NCI-H82 treated with DMSO at 0.1 percent for 48 hours (cell line): ENCODE results near the gene INIP.
"Not testable (repeated sequence)": the region's sequence is repeated elsewhere in the genome, so short reads cannot be mapped to it uniquely, and the experiment has no call there.

Source experiments
- DNase-seq: peaks from one replicate; lab custom pipeline; 2025; ENCODE audit not compliant: unreplicated experiment; lab: John Stamatoyannopoulos, UW

Gene INIP

DNA sequence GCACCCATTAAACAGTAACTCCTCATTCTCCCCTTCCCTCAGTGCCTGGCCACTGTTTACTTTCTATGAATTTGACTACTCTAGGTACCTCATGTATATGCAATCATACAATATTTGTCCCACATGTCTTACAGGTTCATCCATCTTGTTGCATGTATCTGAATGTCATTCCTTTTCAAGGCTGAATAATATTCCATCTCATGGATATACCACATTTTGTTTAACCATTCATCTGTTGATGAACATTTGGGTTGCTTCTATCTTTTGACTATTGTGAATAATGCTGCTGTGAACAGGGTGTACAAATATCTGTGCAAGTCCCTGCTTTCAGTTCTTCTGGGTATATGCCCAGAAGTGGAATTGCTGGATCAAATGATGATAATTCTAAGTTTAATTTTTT, 40.9 kb downstream of the INIP start:
- DNase-seq = no peak

DNA sequence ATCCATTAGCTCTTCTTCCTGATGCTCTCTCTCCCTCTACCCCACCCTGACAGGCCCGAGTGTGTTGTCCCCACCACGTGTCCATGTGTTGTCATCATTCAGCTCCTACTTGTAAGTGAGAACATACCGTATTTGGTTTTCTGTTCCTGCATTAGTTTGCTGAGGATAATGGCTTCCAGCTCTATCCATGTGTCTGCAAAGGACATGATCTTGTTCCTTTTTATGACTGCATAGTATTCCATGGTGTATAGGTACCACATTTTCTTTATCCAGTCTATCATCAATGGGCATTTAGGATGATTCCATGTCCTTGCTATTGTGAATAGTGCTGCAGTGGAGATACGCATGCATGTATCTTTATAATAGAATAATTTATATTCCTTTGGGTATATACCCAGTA, 44.7 kb downstream of the INIP start:
- DNase-seq = not testable (repeated sequence)

DNA sequence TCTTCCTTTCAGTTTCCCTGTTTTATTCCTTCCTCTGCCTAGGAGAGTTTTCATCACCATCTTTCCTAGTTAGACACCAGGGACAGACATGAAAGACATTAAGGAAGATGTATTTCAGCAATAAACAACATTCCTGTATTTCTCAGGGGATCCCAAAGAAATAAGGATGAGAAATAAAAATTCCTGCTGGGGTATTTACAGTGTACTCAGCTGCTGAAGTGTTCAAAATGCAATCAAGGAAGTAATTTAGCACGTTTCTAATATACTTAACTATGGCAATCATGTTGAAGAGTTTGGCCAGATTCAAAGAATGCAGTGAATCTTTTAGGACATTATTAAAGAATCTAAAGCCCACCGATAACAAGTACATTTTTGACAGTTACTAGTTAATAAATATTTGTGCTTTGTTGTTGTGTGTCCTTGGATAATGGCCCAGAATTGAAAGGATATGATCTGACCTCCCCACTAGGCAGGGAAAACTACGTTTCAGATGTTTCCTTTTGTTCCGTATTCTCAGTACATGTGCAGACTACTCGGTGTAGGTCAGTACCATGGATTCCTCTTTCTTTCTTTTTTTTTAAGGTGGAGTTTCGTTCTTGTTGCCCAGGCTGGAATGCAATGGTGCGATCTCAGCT, 46.8 kb downstream of the INIP start:
- DNase-seq = no peak

DNA sequence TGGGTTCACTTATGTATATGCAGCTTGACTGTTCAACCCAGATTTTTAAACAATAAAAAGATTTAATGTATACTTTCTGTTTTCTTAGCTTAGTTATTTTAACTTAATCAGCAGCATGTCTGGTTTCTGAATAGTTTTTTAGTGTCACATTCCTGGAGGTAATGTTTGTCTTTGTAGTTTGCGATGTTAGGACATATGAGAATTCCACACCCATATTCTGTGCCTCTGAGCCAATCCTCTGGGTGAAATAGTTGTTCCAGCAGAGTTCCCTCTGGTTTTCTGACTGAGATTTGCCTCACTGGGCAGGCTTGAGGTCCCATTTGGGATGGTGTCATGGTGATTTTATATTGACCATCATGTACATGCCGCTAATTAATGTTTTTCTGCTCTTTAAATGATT, 48.6 kb downstream of the INIP start:
- DNase-seq = no peak

DNA sequence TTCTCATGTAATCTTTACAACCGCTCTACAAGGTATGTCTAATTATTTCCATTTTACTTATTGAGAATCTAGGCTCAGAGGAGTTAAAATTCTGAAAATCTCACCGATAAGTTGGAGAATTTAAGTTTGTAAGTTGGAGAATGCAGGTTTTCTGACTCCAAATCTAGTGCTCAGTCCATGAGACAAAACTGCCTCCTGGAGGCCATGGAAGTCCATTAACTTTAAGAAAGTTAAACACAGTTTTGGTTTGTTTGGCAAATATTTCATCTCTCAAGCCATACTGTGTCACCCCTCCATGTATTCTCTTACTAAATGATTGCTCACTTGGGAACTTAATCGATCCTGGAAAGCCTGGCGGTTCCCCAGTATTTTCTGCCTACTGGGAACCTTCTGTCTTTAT, 52.6 kb downstream of the INIP start:
- no peak for DNase-seq

DNA sequence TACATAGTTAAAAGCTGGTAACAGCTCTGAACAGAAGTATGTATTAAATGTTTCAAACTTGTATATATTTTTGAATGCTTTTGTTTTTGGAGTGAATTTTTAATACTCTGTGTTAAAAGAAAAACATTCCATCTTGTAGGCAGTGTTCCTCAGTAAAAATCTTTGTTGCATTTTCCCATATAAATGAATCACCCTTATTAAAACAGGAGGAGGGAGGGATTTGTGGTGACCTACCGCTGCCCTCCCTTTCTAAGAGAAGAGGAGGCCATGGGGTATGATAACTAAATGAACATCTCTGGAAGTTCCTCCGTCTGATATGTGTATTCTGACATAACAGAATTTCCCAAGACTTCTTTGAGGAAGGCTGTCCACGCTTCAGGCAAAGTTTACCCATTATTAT, 53.4 kb downstream of the INIP start:
- DNase-seq = no peak

DNA sequence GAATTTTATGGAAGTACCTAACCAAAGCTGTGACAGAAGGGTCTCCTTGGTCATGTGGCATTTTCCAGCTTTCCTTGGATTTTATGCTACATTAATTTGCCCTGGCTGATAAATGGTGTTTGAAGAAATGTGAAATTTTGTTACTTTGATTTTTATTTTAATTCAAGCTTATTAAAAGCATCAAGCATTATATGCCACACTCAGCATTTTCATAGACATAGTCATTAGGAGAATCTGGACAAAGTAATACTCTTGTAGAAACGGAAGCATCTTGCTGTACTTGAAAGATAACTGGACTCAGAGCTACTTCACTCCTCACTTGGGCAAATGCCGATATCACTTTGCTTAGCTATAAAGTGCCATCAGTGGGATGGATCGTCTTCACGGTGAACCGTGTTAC, 54.2 kb downstream of the INIP start:
- DNase-seq = no peak

DNA sequence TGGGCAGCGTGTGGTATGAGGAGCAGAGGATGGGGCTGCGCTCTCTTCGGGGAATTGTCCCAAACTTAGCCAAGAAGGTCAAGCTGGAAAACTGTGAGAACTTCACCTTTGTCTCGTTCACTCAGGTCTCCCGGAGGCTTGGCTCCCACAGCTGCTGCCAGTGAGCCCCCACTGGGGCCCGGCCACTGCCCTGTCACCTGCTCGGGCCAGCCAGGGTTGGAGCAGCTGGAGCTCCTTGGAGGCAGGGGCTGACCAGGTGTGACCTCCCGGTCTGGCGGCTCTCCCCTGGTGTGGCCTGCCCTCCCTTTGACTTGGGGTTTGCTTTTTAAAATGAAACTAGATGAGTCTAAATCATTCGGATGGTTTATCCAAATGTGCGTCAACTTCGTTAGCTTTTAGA, 58.0 kb downstream of the INIP start:
- no peak for DNase-seq

DNA sequence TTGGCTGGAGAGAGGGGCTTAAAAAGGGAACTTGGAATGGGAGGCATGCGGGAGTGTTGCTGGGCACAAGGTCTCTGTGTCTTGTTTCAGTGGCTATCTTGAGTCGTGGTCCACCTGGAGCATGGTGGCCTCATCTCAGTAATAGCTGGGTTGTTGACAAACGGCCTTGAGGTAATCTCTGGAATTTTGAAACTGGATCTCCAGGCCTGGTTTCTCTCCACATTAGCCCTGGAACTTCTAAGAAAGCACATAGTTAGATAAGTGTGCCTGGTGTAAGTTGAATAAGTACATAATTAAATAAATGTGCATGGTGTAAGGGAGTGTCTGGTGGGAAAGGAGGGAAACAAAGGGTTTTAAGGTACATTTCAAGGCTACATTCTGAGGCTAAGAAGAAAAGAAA, 62.2 kb downstream of the INIP start:
- no peak for DNase-seq

DNA sequence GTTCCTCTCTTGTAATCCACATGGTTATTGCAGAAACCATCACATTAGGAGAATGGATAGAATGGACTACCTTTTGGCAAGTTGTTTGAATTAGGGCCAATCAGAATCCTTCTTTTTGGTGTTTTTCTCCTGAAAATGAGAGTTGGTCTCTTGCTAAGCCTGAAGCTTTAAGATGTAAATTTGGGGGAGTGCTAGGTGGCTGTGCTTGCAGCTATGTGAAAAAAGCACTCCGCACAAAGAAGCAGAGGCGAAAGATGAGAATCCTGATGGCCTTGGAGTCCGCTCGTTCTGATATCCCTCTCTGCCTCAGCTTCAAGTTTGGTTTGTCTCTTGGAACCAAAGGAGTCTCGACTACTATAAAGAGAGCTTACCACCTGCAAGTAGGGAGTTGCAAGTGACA, 63.6 kb downstream of the INIP start:
- no peak for DNase-seq

DNA sequence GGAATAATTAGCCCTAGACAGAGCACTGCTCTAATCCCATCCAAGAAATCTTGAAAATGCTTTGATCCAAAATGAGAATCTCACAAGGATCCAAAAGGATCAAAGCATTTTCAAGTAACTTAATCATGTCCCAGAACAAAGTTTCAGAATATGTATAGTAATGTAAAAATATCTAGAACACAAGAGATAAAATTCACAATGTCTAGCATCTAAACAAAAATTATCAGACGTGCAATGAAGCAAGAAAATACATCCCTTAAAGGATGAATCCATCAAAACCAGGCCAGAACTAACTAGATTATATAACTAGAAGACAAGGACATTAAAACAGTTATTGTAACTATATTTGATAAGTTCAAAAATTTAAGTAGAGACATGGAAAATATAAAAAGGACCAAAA, 69.3 kb downstream of the INIP start:
- no peak for DNase-seq

DNA sequence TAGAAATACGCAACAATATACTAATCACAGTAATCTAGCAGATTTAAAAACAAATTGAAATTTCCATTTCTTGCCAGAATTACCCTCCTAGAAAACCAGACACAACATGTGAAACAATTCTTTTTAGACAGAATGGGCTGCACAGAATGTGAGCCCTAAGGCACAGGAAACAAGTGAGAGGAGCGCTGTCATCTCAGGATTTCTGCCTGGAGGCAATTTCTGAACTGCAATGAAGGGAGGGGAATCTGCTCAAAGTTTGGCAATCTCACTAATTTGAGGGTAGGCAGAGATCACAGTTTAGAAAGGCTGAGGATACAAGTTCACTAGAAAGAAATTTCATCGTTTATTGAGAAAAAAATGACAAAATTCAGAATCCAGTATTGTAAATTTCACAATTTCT, 70.3 kb downstream of the INIP start:
- DNase-seq = no peak

DNA sequence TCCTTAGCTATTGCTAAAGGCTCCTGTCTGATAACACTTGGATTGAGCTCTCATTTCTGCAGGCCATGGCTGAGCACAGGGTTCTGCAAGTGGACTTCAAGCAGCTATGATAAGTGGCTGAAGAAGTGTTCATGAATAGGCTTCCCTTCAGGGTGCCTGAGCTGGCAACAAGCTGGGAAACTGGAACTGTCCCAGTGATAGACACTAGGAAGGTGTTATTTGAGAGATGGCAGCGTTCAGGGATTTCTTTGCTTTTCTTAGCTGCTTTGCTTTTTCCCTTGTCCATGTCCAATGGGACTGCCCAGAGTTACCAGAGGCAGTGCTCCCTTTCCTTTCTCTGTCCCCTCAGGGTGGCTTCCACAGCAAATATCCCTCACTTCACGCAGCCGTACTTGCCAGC, 75.8 kb downstream of the INIP start:
- DNase-seq = no peak

DNA sequence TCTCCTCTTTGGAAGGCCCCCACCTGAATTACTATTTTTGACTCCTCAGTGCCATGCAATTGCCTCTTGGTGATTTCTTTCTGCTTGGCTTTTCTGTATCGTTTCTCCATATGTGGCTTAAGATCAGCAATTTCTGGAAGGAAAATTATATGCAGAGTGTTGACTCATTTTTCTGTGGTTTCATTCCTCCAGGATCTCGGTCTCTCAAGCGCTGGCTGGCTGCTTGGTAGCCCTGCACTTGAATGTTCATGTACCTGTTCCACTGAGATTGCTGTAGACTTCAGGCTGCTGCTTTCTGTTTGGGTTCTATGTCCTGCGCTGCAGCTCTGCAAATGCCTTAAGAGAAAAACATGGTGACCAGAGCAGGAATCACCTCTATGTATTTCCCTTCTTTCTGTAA, 77.6 kb downstream of the INIP start:
- no peak for DNase-seq
